GM12878 (cell line): ENCODE measurements around the gene CTDP1. TPM values are rescaled to one million over a fixed set of nuclear protein-coding genes. Genes with fewer than 3 reads are reported as not detected.

Experiments
- ATAC-seq: fragments of 200-7000 bp; cut with Tn5 transposase; 3 replicates; pipeline ENCODE4 v1.9.1; 2020; ENCODE audit warnings: mild to moderate bottlenecking, moderate library complexity
- BruUV-seq: library from RNA; stranded (reverse); fragments of 400-500 nt; replicated peaks from 2 replicates; lab custom pipeline; 2021; lab: Mats Ljungman, UMichigan
- CTCF ChIA-PET: fragments of 300-600 bp; sonication (Branson Sonifier 250); formaldehyde crosslinking; extraction: SDS; loops from one replicate; lab custom pipeline; 2021; ENCODE audit warnings: inconsistent platforms; lab: Yijun Ruan, JAX
- POLR2A ChIA-PET: fragments of 350-600 bp; formaldehyde crosslinking; extraction: SDS; loops from one replicate; lab custom pipeline; 2021; ENCODE audit warnings: inconsistent platforms; lab: Charles Lee
- RAD21 ChIA-PET: fragments of 300-600 bp; sonication (Branson Sonifier 250); formaldehyde crosslinking; loops from one replicate; lab custom pipeline; 2023; ENCODE audit warnings: antibody characterized with exemption; ENCODE audit not compliant: unreplicated experiment; lab: Charles Lee
- SMC1A ChIA-PET: fragments of 300-600 bp; sonication (Branson Sonifier 250); formaldehyde crosslinking; loops from one replicate; lab custom pipeline; 2023; ENCODE audit not compliant: unreplicated experiment, uncharacterized antibody; lab: Charles Lee
- DNase-seq: peaks from one replicate; pipeline ENCODE4 v3.0.0-alpha.2; 2011; ENCODE audit warnings: low read depth, low spot score
- FAIRE-seq: peaks from 3 replicates; lab custom pipeline; 2011; peaks lifted over from hg19 to GRCh38; lab: Jason Lieb, UNC
- H2AFZ ChIP-seq: 2 replicates; pipeline ENCODE4 v1.6.0; 2011; ENCODE audit warnings: low read depth, low read length, control low read depth; ENCODE audit not compliant: control insufficient read depth
- H3K27ac ChIP-seq: 2 replicates; pipeline ENCODE4 v1.5.1; 2011; ENCODE audit warnings: control low read depth; ENCODE audit not compliant: control insufficient read depth, insufficient read depth
- H3K27me3 ChIP-seq, 2 experiments: replicated peaks in 1 of 2; 2 replicates each; pipeline versions ENCODE4 v1.6.0 to v1.6.1; 2011; ENCODE audit warnings: low read length in 1 of 2; ENCODE audit not compliant: control insufficient read depth in 2 of 2, insufficient read depth in 2 of 2
- H3K36me3 ChIP-seq, 2 experiments: 2 replicates each; pipeline ENCODE4 v1.5.1; 2011; ENCODE audit warnings: low read length in 1 of 2; ENCODE audit not compliant: control insufficient read depth in 2 of 2, insufficient read depth in 2 of 2
- H3K4me1 ChIP-seq: 2 replicates; pipeline ENCODE4 v1.6.1; 2011; ENCODE audit warnings: mild to moderate bottlenecking, low read length, moderate library complexity, mixed read lengths; ENCODE audit not compliant: control insufficient read depth, insufficient read depth
- H3K4me2 ChIP-seq: 2 replicates; pipeline ENCODE4 v1.6.0; 2011; ENCODE audit warnings: control low read depth; ENCODE audit not compliant: control insufficient read depth, insufficient read depth
- H3K4me3 ChIP-seq: fragments of 200-600 bp; sonication (generic); 2 replicates; pipeline ENCODE4 v1.5.1; 2016
- H3K79me2 ChIP-seq: 2 replicates; pipeline ENCODE4 v1.6.0; 2011; ENCODE audit warnings: low read length; ENCODE audit not compliant: control insufficient read depth, insufficient read depth
- H3K9ac ChIP-seq: 2 replicates; pipeline ENCODE4 v1.8.0; 2011; ENCODE audit warnings: low read length, control low read depth, mixed read lengths; ENCODE audit not compliant: control insufficient read depth, insufficient read depth
- H3K9me3 ChIP-seq: replicated peaks from 3 replicates; pipeline ENCODE4 v1.5.1; 2011; ENCODE audit warnings: mild to moderate bottlenecking, low read length; ENCODE audit not compliant: control insufficient read depth, insufficient read depth
- H4K20me1 ChIP-seq: 2 replicates; pipeline ENCODE4 v1.6.0; 2011; ENCODE audit not compliant: control insufficient read depth, insufficient read depth
- ASH2L ChIP-seq: fragments of 300-600, 200-600 bp; sonication (generic); IDR thresholded peaks from 2 replicates; pipeline ENCODE4 v1.6.1; 2017; ENCODE audit warnings: low read depth, mild to moderate bottlenecking, borderline replicate concordance
- FOXM1 ChIP-seq: IDR thresholded peaks from 2 replicates; pipeline ENCODE4 v1.6.1; 2012; ENCODE audit warnings: low read depth, mild to moderate bottlenecking, inconsistent platforms, low read length, moderate library complexity
- IKZF2 ChIP-seq, 2 experiments: fragments of 450-650 bp; IDR thresholded peaks; 2 replicates each; pipeline ENCODE4 v1.6.1; 2017; ENCODE audit warnings: mild to moderate bottlenecking in 2 of 2, moderate library complexity in 2 of 2
- MYC ChIP-seq: IDR thresholded peaks from 2 replicates; pipeline ENCODE4 v1.6.1; 2011; ENCODE audit warnings: mild to moderate bottlenecking, low read length, moderate library complexity, inconsistent platforms; ENCODE audit not compliant: insufficient read depth, insufficient replicate concordance, insufficient read length, severe bottlenecking
- NFYB ChIP-seq: IDR thresholded peaks from 2 replicates; pipeline ENCODE4 v1.6.1; 2011; ENCODE audit warnings: low read depth, mild to moderate bottlenecking, low read length, improper control_type of control experiment, moderate library complexity; ENCODE audit not compliant: insufficient read depth
- POLR2AphosphoS2 ChIP-seq: IDR thresholded peaks from 2 replicates; pipeline ENCODE4 v1.6.1; 2011; ENCODE audit warnings: low read depth, mild to moderate bottlenecking, low read length, improper control_type of control experiment, moderate library complexity
- RELA ChIP-seq: fragments of 450-650 bp; IDR thresholded peaks from 2 replicates; pipeline ENCODE4 v1.8.0; 2014; ENCODE audit warnings: borderline replicate concordance; ENCODE audit not compliant: partially characterized antibody
- SMARCA5 ChIP-seq: fragments of 450-650 bp; IDR thresholded peaks from 2 replicates; pipeline ENCODE4 v1.6.1; 2017; ENCODE audit warnings: mild to moderate bottlenecking
- SMC3 ChIP-seq: IDR thresholded peaks from 2 replicates; pipeline ENCODE4 v1.6.1; 2011; ENCODE audit warnings: low read length, improper control_type of control experiment, borderline replicate concordance
- TARDBP ChIP-seq: IDR thresholded peaks from 2 replicates; pipeline ENCODE4 v1.6.1; 2016; ENCODE audit warnings: borderline replicate concordance
- WGBS: methylation state at CpG from one replicate; pipeline ENCODE4 v1.1.6; 2016; ENCODE audit warnings: low lambda C conversion rate; ENCODE audit not compliant: insufficient replicate concordance, insufficient coverage; ENCODE audit errors: missing lambda C conversion rate; 5-methylcytosine and 5-hydroxymethylcytosine counted together
- in situ Hi-C: fragments of 300-500 bp; cut with MboI; formaldehyde crosslinking; loops from 9 replicates; pipeline ENCODE4 v1.14.3; 2018; ENCODE audit warnings: mixed read lengths
- intact Hi-C: fragments of 100-400 bp; cut with micrococcal nuclease; formaldehyde crosslinking; loops from one replicate; pipeline ENCODE4 v1.14.2; 2022; ENCODE audit not compliant: unreplicated experiment
- polyA plus RNA-seq, 11 experiments: library from polyadenylated mRNA; depleted of rRNA in 4 of 11; unstranded in 6 of 11; stranded (reverse) in 5 of 11; fragments of >200 nt; fragmentation: Nextera tagmentation in 4 of 11; fragmentation: Illumina TruSeq in 1 of 11; extraction: Ambion mirVana in 4 of 11; extraction: Trizol in 1 of 11; gene quantifications; 1 replicate in 1 of 11; 2 replicates in 10 of 11; pipeline versions ENCODE4 v1.2.1 to v1.2.3, GENCODE V29; 2011 to 2016; ENCODE audit warnings: inconsistent platforms in 2 of 11, missing spikeins in 2 of 11, low read depth in 1 of 11
- total RNA-seq, 4 experiments: library from RNA; depleted of rRNA in 3 of 4; stranded (reverse); fragments of >200 nt in 3 of 4; fragmentation: Illumina TruSeq in 1 of 4; extraction: Trizol in 1 of 4; gene quantifications; 2 replicates each; pipeline versions ENCODE4 v1.2.1 to v1.2.3, GENCODE V29; 2013 to 2021
- TF ChIP-seq, protein P1 (sequence below): fragments of 450-650 bp; conservative IDR thresholded peaks from 2 replicates; pipeline ENCODE4 v1.6.1; 2017; ENCODE audit warnings: mild to moderate bottlenecking, moderate library complexity
- TF ChIP-seq, protein P2 (sequence below): IDR thresholded peaks from 2 replicates; pipeline ENCODE4 v1.6.1; 2011; ENCODE audit warnings: borderline replicate concordance, low read depth, mild to moderate bottlenecking, moderate library complexity, mixed read lengths, low read length; ENCODE audit not compliant: insufficient read depth; ENCODE audit errors: extremely low read length
- TF ChIP-seq, protein P3 (sequence below): IDR thresholded peaks from 2 replicates; pipeline ENCODE4 v1.6.1; 2012; ENCODE audit warnings: improper control_type of control experiment, low read depth, low read length; ENCODE audit not compliant: insufficient replicate concordance

CTDP1 gene
- total and polyA plus RNA-seq, 10 of the 15 experiments (the other 5 are each of a cell fraction or from before 2014, with no cell fraction given) = 0.32 to 31.3 (median 8.8) TPM

DNA sequence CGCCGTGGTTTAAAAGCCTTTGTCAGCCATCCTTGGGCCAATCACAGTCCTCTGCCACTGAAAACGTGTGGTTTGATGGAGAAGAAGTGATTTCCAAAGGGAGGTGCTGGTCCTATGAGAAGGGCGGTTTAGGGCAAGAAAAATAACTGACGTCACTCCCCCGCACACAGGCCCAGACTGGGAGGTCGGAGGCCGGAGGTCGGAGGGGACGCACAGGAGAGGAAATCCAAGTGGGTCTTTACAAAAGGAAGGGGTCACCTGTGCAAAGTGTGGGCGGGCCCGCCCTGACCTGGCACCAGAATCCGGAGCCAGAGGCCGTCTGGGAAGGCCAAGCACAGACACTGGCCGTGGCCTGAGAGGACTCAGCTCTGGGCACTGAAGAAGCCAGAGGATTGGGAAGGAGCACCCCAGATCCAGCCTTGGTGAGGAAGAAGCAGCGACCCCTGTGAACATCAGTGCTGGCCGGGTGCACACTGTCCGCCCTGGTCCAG lies 100.1 kb downstream of the CTDP1 start:
- ATAC-seq (no peak), FAIRE-seq (no peak), DNase-seq (no peak)
- Histone ChIP-seq H3K4me1 (no peaks in the 10 kb centered on the region), H3K4me3 (no peak overlapping the region), H3K4me2 (no peak overlapping the region), H3K79me2 (no peaks in the 10 kb centered on the region), H3K27me3 (no peaks in the 10 kb centered on the region), H4K20me1 (no peaks in the 10 kb centered on the region), H3K36me3 (no peaks in the 10 kb centered on the region), H3K9ac (no peak overlapping the region), H3K27ac (no peak overlapping the region), H3K9me3 (no peaks in the 10 kb centered on the region), H2AFZ (no peak overlapping the region)
- intact Hi-C loops (no loop called here), in situ Hi-C loops (no loop called here)
- CTCF ChIA-PET = no interaction called here
- POLR2A ChIA-PET = no interaction called here
- TF ChIP-seq ASH2L (no peak), FOXM1 (no peak), IKZF2 (IDR thresholded peaks at IDR 0.05) (no peak), SMC3 (no peak), TARDBP (no peak), SMARCA5 (no peak), NFYB (no peak), RELA (no peak), MYC (no peak), POLR2AphosphoS2 (no peak)
- TF ChIP-seq, protein P1, sequence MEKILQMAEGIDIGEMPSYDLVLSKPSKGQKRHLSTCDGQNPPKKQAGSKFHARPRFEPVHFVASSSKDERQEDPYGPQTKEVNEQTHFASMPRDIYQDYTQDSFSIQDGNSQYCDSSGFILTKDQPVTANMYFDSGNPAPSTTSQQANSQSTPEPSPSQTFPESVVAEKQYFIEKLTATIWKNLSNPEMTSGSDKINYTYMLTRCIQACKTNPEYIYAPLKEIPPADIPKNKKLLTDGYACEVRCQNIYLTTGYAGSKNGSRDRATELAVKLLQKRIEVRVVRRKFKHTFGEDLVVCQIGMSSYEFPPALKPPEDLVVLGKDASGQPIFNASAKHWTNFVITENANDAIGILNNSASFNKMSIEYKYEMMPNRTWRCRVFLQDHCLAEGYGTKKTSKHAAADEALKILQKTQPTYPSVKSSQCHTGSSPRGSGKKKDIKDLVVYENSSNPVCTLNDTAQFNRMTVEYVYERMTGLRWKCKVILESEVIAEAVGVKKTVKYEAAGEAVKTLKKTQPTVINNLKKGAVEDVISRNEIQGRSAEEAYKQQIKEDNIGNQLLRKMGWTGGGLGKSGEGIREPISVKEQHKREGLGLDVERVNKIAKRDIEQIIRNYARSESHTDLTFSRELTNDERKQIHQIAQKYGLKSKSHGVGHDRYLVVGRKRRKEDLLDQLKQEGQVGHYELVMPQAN = no peak
- TF ChIP-seq, protein P2, sequence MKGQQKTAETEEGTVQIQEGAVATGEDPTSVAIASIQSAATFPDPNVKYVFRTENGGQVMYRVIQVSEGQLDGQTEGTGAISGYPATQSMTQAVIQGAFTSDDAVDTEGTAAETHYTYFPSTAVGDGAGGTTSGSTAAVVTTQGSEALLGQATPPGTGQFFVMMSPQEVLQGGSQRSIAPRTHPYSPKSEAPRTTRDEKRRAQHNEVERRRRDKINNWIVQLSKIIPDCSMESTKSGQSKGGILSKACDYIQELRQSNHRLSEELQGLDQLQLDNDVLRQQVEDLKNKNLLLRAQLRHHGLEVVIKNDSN = no peak
- TF ChIP-seq, protein P3, sequence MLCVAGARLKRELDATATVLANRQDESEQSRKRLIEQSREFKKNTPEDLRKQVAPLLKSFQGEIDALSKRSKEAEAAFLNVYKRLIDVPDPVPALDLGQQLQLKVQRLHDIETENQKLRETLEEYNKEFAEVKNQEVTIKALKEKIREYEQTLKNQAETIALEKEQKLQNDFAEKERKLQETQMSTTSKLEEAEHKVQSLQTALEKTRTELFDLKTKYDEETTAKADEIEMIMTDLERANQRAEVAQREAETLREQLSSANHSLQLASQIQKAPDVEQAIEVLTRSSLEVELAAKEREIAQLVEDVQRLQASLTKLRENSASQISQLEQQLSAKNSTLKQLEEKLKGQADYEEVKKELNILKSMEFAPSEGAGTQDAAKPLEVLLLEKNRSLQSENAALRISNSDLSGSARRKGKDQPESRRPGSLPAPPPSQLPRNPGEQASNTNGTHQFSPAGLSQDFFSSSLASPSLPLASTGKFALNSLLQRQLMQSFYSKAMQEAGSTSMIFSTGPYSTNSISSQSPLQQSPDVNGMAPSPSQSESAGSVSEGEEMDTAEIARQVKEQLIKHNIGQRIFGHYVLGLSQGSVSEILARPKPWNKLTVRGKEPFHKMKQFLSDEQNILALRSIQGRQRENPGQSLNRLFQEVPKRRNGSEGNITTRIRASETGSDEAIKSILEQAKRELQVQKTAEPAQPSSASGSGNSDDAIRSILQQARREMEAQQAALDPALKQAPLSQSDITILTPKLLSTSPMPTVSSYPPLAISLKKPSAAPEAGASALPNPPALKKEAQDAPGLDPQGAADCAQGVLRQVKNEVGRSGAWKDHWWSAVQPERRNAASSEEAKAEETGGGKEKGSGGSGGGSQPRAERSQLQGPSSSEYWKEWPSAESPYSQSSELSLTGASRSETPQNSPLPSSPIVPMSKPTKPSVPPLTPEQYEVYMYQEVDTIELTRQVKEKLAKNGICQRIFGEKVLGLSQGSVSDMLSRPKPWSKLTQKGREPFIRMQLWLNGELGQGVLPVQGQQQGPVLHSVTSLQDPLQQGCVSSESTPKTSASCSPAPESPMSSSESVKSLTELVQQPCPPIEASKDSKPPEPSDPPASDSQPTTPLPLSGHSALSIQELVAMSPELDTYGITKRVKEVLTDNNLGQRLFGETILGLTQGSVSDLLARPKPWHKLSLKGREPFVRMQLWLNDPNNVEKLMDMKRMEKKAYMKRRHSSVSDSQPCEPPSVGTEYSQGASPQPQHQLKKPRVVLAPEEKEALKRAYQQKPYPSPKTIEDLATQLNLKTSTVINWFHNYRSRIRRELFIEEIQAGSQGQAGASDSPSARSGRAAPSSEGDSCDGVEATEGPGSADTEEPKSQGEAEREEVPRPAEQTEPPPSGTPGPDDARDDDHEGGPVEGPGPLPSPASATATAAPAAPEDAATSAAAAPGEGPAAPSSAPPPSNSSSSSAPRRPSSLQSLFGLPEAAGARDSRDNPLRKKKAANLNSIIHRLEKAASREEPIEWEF = no peak
- RAD21 ChIA-PET = no interaction called here
- SMC1A ChIA-PET = no interaction called here
- 41% methylated on average over 15 of the region's 18 CpGs for WGBS
- BruUV-seq = no TSS peak
